Cardiac fibroblast (primary cell): Measurements from ENCODE around the gene RFESD.

ENCODE experiments used
- DNase-seq, 2 donors: peaks; one replicate each; pipeline versions ENCODE4 v3.0.0 to v3.0.0-alpha.2; 2010; ENCODE audit warnings: low read depth in 2 of 2
- H3K4me3 ChIP-seq, 2 donors: replicated peaks in 1 of 2; 1 replicate in 1 of 2; 2 replicates in 1 of 2; pipeline ENCODE4 v1.5.1; 2011; ENCODE audit warnings: low read depth in 2 of 2, low read length in 2 of 2, mild to moderate bottlenecking in 2 of 2, moderate library complexity in 1 of 2
- TF ChIP-seq, protein P1 (sequence below): IDR thresholded peaks from one replicate; pipeline ENCODE4 v1.5.1; 2011; ENCODE audit warnings: low read depth, mild to moderate bottlenecking, low read length, inconsistent platforms

Gene RFESD

DNA sequence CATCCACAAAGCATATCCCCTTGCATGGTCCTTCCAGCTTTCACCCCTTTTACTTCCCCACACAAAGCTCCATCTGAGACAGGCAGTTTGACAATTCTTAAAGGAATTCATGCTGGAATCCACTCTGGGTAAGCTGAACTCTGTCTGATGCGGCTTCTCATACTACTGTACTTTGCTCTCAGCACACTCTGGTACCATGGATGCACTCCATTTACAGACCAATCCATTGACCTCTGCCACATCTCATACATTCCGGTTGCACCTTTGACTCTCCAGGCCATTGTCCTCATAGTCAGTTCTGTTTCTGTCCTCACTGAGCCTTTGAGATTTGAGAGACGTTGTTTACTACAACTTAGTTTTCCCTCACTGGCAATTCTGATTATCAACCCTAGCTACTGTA lies 24.0 kb downstream of the RFESD start:
- TF ChIP-seq, protein P1, sequence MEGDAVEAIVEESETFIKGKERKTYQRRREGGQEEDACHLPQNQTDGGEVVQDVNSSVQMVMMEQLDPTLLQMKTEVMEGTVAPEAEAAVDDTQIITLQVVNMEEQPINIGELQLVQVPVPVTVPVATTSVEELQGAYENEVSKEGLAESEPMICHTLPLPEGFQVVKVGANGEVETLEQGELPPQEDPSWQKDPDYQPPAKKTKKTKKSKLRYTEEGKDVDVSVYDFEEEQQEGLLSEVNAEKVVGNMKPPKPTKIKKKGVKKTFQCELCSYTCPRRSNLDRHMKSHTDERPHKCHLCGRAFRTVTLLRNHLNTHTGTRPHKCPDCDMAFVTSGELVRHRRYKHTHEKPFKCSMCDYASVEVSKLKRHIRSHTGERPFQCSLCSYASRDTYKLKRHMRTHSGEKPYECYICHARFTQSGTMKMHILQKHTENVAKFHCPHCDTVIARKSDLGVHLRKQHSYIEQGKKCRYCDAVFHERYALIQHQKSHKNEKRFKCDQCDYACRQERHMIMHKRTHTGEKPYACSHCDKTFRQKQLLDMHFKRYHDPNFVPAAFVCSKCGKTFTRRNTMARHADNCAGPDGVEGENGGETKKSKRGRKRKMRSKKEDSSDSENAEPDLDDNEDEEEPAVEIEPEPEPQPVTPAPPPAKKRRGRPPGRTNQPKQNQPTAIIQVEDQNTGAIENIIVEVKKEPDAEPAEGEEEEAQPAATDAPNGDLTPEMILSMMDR = no peak
- no peak overlapping the region for H3K4me3 ChIP-seq
- peak in 1 of 2 donors; percentile 20 for DNase-seq

DNA sequence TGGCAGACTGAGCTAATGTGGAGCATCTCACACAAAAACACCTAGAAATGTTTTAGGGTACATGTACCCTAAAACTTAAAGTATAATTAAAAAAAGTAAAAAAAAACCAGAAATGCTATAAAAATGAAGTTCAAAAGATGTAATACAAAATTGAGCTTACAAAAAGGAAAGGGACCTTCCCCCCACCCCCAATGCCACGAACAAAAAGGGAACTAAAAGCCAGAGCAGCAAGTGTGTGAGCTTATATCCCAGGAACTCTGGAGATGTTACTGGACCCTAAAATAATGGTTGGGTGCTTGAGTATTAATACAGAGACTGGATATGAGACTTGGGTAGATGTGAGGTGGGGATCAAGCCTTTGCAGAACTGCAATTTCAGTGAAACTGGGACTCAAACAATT lies 25.2 kb downstream of the RFESD start:
- TF ChIP-seq, protein P1 = no peak
- no peak for DNase-seq
- H3K4me3 ChIP-seq = no peak overlapping the region

DNA sequence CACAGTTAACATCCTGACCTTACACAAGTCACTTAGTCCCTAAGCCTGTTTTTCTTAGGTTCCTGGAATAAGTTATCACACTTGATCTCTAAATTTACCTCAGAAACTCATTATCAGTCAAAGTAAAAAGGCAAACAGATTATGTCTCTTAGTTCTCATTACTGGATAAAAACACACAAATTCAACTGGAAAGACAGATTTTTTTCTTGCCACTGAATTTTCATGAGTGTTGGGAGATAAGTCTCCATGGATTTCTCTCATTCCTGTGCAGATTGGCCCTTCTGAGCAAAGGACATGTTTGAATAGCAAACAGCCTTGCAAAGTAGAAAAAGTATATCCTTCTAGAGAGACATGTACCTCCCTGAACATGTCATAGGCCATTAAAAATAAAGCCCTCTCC lies 26.1 kb downstream of the RFESD start:
- no peak overlapping the region for H3K4me3 ChIP-seq
- DNase-seq = peak in 1 of 2 donors; percentile 2
- TF ChIP-seq, protein P1 = no peak

DNA sequence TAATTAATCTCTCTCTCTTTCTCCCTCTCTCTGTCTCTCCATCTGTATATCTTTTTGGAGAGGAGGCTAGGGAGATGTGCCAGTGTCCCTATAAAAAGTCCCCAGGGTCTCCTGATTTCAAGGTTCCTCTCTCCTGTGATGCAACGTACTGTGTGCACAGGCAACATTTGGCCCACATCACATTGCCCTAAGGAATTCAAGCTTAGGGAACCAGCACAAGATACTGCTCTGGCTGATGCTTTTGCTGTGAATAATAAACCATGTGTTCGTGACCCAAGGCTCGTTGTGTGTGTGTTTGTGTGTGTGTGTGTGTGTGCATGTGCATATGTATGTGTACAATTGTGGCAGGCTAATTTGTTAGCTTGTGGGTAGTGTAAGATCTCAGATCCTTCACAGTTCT lies 26.5 kb downstream of the RFESD start:
- no peak overlapping the region for H3K4me3 ChIP-seq
- DNase-seq = peak; percentile 71 to 79
- TF ChIP-seq, protein P1 = no peak

DNA sequence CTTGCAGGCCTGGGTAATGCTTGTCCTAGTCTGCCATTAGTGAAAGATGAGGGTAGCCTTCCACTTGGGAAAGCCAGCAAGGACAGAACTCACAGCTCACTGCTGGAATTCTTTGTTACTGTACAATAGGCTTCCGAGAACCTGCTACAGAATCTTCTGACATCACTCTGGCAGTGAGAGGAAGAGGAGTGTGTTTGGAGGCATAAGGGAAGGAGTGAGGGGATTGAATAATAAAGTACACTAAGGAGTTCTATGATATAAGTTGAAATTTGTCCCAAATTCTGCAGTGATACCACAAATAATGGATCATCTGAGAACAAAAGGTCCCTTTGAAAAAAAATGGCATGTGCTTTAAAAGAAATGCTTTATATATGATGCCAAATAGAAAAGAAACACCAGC lies 36.3 kb downstream of the RFESD start, which contains the start of gene SPATA9:
Gene SPATA9 (minus strand): TSS at position 101 of the 400 bp plus-strand sequence. CDS start 137 bp downstream, outside the sequence.
- H3K4me3 ChIP-seq = no peak within 1 kb of the TSS
- DNase-seq = no peak
- TF ChIP-seq, protein P1 = no peak

DNA sequence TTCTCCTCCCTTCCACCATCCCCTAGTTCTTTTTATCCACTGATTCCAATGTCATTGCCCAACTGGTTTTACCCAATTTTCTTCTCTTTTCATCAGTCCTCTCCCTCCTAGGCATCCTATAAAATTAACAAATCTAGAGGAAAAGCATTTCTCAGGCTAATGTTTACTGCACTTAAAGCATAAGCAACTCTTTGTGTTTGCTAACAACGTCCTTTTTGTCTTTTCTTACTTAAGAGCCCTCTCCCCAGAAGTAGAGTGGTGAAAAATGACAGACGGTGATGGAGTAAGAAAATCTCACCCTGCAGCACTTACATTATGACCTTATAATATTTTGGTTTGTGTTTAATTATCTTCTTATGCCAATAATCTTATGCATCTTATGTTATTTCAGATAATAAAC lies 37.8 kb downstream of the RFESD start:
- no peak for DNase-seq
- TF ChIP-seq, protein P1 = no peak
- no peak overlapping the region for H3K4me3 ChIP-seq

DNA sequence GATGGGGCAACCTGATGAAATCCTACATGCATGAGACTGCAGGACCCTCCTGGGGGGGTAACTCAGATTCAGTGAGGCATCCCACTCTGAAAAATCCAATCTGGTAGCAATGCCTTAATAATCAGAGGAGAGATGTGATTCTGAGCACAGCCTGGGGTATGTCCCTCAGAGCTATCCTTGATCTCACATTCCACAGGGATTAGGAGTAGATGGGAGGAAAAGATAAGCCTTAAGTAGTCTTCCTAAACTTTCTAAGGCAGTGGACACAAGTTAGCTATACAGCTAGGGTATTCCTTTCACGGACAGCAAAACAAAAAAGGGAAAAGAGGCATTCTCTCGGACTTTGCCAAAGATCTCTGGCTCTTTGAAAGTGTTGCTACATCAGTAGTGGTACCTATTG lies 40.1 kb downstream of the RFESD start:
- DNase-seq = no peak
- no peak overlapping the region for H3K4me3 ChIP-seq
- TF ChIP-seq, protein P1 = no peak
